Gastrocnemius medialis (tissue), 4 donors: ENCODE data around the gene STRBP. TPM values are rescaled to one million over a fixed set of nuclear protein-coding genes. Genes with fewer than 3 reads are reported as not detected.

Experiments used
- ATAC-seq, 2 donors: fragments of 150-250 bp; one replicate each; pipeline ENCODE4 v1.9.1; 2016
- DNase-seq, 2 donors: peaks; one replicate each; pipeline ENCODE4 v3.0.0-alpha.2; 2019
- H3K27ac ChIP-seq, 4 donors: fragments of 200-600 bp; sonication (generic); 1 replicate in 1 of 4; 2 replicates in 3 of 4; pipeline ENCODE4 v1.5.1; 2016 to 2018; ENCODE audit warnings: mild to moderate bottlenecking in 2 of 4, moderate library complexity in 1 of 4
- H3K27me3 ChIP-seq, 3 donors: fragments of 200-600 bp; sonication (generic) in 2 of 3; 1 replicate in 1 of 3; 2 replicates in 2 of 3; pipeline versions ENCODE4 v1.5.1 to v1.6.0; 2016 to 2019; ENCODE audit warnings: mild to moderate bottlenecking in 1 of 3, moderate library complexity in 1 of 3
- H3K36me3 ChIP-seq, 2 donors: fragments of 200-600 bp; sonication (generic) in 1 of 2; one replicate each; pipeline ENCODE4 v1.5.1; 2017 to 2018
- H3K4me1 ChIP-seq, 2 donors: fragments of 200-600 bp; sonication (generic) in 1 of 2; one replicate each; pipeline ENCODE4 v1.5.1; 2016 to 2017; ENCODE audit warnings: mild to moderate bottlenecking in 2 of 2
- H3K4me3 ChIP-seq, 4 donors: fragments of 200-600 bp; sonication (generic) in 3 of 4; 1 replicate in 1 of 4; 2 replicates in 3 of 4; pipeline ENCODE4 v1.5.1; 2016 to 2019; ENCODE audit warnings: mild to moderate bottlenecking in 2 of 4
- H3K9me3 ChIP-seq, 3 donors: fragments of 200-600 bp; sonication (generic) in 2 of 3; 1 replicate in 1 of 3; 2 replicates in 2 of 3; pipeline ENCODE4 v1.5.1; 2016 to 2019
- POLR2A ChIP-seq, 2 donors: fragments of 450-650 bp; IDR thresholded peaks; one replicate each; pipeline ENCODE4 v1.6.1; 2017; ENCODE audit warnings: antibody characterized with exemption in 2 of 2, mild to moderate bottlenecking in 2 of 2, moderate library complexity in 2 of 2
- in situ Hi-C, 4 donors: fragments of 200-750 bp; cut with MboI; loops; one replicate each; pipeline versions ENCODE4 v1.15.0 to v1.8.0; 2017; ENCODE audit warnings: low sequenced_read_pairs in 4 of 4
- intact Hi-C: fragments of 100-400 bp; cut with DNase I; formaldehyde crosslinking; loops from one replicate; pipeline ENCODE4 v1.15.1; 2023; ENCODE audit warnings: low total_unique reads
- total RNA-seq, 4 donors: library from RNA; depleted of rRNA; stranded (reverse); fragments of >200 nt; gene quantifications; one replicate each; pipeline versions ENCODE4 v1.1.0 to v1.2.3, GENCODE V29; 2016
- TF ChIP-seq, protein P1 (sequence below), 5 experiments: fragments of 450-650 bp in 3 of 5; fragments of 200-600 bp in 2 of 5; sonication (generic) in 2 of 5; IDR thresholded peaks in 4 of 5; conservative IDR thresholded peaks in 1 of 5; 1 replicate in 4 of 5; 2 replicates in 1 of 5; pipeline ENCODE4 v1.5.1; 2016 to 2019; ENCODE audit warnings: antibody characterized with exemption in 5 of 5, mild to moderate bottlenecking in 3 of 5, moderate library complexity in 3 of 5

STRBP gene
- total RNA-seq, 4 donors from 2014 or later: 5.0 to 25.0 (median 13.2) TPM

DNA sequence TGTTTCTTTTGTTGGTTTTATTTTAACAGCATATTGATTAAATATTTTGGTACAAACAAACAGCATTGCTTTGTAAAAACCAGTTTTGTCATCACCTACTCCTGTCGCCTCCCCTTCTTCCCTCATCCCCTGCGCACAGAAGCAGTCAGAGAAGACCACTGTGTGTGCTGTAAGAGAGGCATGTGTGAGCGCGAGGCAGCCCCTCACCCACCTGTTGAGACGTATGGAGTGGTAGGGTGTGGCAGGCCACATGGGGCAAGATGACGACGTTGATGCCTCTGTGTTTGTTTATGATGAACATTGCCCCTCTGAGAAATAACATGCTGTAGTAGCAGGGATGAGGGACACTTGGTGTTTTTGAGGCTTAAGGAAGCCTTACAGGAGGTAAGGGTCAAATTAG, 163.6 kb downstream of the STRBP start:
- TF ChIP-seq, protein P1, sequence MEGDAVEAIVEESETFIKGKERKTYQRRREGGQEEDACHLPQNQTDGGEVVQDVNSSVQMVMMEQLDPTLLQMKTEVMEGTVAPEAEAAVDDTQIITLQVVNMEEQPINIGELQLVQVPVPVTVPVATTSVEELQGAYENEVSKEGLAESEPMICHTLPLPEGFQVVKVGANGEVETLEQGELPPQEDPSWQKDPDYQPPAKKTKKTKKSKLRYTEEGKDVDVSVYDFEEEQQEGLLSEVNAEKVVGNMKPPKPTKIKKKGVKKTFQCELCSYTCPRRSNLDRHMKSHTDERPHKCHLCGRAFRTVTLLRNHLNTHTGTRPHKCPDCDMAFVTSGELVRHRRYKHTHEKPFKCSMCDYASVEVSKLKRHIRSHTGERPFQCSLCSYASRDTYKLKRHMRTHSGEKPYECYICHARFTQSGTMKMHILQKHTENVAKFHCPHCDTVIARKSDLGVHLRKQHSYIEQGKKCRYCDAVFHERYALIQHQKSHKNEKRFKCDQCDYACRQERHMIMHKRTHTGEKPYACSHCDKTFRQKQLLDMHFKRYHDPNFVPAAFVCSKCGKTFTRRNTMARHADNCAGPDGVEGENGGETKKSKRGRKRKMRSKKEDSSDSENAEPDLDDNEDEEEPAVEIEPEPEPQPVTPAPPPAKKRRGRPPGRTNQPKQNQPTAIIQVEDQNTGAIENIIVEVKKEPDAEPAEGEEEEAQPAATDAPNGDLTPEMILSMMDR (IDR thresholded peaks at IDR 0.05 in 4 of 5, conservative IDR thresholded peaks at IDR 0.05 in 1 of 5): no peak
- no peak for TF ChIP-seq POLR2A (IDR thresholded peaks at IDR 0.05)
- Histone ChIP-seq H3K4me3 (no peak overlapping the region), H3K36me3 (peaks cover 0 to 49% of the 10 kb centered on the region in 2 donors), H3K27me3 (no peaks in the 10 kb centered on the region), H3K27ac (no peak overlapping the region), H3K9me3 (no peaks in the 10 kb centered on the region), H3K4me1 (no peaks in the 10 kb centered on the region)
- intact Hi-C loops: no loop called here
- in situ Hi-C loops: loop anchor here in 2 of 4 donors (25.0 kb wide), 1 partner anchor 232 kb away; no protein-coding TSS in a partner anchor
- DNase-seq (no peak), ATAC-seq (no peak)

DNA sequence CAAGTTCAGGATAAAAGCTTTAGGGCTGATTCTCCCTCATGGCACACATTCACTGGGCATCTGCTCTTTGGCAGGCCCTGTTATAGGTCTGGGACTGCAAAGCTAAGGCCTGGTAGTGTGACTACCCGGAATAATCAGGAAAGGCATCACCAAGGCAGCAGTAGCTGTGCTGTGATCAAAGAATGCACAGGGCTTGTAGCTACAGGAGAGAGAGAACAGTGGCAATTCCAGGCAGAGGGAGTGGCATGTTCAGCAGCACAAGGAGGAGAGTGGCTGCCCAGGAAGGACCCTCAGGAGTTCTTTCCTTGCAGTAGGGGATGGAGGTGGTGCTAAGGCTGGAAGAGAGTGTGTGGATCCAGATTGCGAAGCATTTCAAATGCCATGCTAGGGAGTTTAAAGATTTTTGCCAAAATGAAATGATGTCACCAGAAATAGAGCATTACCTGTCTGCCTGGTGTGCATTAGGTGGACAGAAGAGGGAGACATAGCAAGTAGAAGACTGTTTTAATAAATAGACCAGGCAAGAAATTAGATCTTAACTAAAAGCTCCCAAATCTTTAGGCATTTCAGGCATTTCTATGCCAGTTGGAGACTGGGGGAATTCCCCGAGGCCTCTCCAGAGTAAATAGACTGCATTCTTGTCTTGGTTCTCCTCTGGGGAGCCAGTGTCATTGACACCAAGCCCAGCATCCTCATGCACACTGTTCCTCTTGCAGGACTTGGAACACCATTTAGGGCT, 165.8 kb downstream of the STRBP start:
- Histone ChIP-seq H3K27ac (no peak overlapping the region), H3K4me1 (no peaks in the 10 kb centered on the region), H3K36me3 (peaks cover 0 to 72% of the 10 kb centered on the region in 2 donors), H3K4me3 (no peak overlapping the region), H3K27me3 (no peaks in the 10 kb centered on the region), H3K9me3 (no peaks in the 10 kb centered on the region)
- no peak for DNase-seq
- intact Hi-C loops: no loop called here
- ATAC-seq: no peak
- no peak for TF ChIP-seq POLR2A (IDR thresholded peaks at IDR 0.05)
- TF ChIP-seq, protein P1 (IDR thresholded peaks at IDR 0.05 in 4 of 5, conservative IDR thresholded peaks at IDR 0.05 in 1 of 5): no peak
- in situ Hi-C loops: loop anchor here in 2 of 4 donors (25.0 kb wide), 1 partner anchor 235 kb away; no protein-coding TSS in a partner anchor

DNA sequence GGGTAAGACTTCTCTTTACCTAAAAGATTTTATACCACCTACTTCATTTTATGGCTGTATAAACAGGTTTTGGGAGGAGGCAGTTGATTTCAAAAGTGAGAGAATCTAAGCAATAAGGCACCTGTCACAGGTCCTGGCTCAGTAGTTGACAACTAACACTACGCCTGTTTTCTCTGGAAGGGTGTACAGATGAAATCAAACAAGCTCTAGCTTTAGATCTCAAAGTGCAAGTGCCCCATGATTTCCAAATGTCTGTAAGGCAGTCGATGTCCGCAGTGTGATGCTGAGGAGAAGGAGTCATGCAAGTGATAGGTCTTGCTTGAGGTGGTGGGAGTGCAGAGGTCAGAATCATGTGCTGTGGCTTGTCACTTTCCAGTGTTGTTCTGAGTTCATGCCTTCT, 168.8 kb downstream of the STRBP start:
- Histone ChIP-seq H3K27ac (no peak overlapping the region), H3K27me3 (no peaks in the 10 kb centered on the region), H3K36me3 (peaks cover 0 to 74% of the 10 kb centered on the region in 2 donors), H3K4me1 (no peaks in the 10 kb centered on the region), H3K4me3 (no peak overlapping the region), H3K9me3 (no peaks in the 10 kb centered on the region)
- ATAC-seq (no peak), DNase-seq (no peak)
- TF ChIP-seq, protein P1 (IDR thresholded peaks at IDR 0.05 in 4 of 5, conservative IDR thresholded peaks at IDR 0.05 in 1 of 5): no peak
- no peak for TF ChIP-seq POLR2A (IDR thresholded peaks at IDR 0.05)
- in situ Hi-C loops (loop anchor here in 1 of 4 donors (25.0 kb wide), 1 partner anchor 238 kb away; no protein-coding TSS in a partner anchor), intact Hi-C loops (no loop called here)

DNA sequence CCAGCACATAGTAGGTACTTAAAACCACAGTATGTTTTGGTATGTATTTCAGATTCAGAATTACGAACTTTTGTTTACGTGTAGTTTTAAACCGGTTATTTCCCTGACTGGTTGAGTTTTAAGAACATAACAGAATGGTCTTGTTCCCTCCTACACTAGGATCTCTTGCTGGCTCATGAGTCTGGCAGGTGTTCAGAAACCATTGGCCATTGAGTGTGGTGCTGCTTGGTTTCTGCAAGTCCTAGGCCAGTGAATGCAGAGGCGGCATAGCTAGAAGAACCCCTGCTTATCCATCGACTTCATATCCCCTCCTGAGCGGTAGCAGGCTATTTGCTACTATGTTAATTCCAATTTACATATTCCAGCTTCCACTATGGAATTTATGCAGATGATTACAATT, 169.3 kb downstream of the STRBP start:
- Histone ChIP-seq H3K36me3 (peaks cover 0 to 69% of the 10 kb centered on the region in 2 donors), H3K4me1 (no peaks in the 10 kb centered on the region), H3K9me3 (no peaks in the 10 kb centered on the region), H3K27ac (no peak overlapping the region), H3K4me3 (no peak overlapping the region), H3K27me3 (no peaks in the 10 kb centered on the region)
- intact Hi-C loops (no loop called here), in situ Hi-C loops (loop anchor here in 1 of 4 donors (25.0 kb wide), 1 partner anchor 238 kb away; no protein-coding TSS in a partner anchor)
- DNase-seq (no peak), ATAC-seq (no peak)
- TF ChIP-seq, protein P1 (IDR thresholded peaks at IDR 0.05 in 4 of 5, conservative IDR thresholded peaks at IDR 0.05 in 1 of 5): no peak
- TF ChIP-seq POLR2A (IDR thresholded peaks at IDR 0.05): no peak
